OCI-LY7 (cell line): ENCODE measurements around the gene FGF2. TPM values are rescaled to one million over a fixed set of nuclear protein-coding genes. Genes with fewer than 3 reads are reported as not detected.

Experiments
- BruUV-seq: library from RNA; stranded (reverse); fragments of 400-500 nt; replicated peaks from 2 replicates; lab custom pipeline; 2021; lab: Mats Ljungman, UMichigan
- CTCF ChIA-PET: fragments of 300-600 bp; sonication (Branson Sonifier 250); formaldehyde crosslinking; loops from one replicate; lab custom pipeline; 2022; ENCODE audit warnings: antibody characterized with exemption; ENCODE audit not compliant: unreplicated experiment; lab: Charles Lee
- POLR2A ChIA-PET: fragments of 300-600 bp; sonication (Branson Sonifier 250); formaldehyde crosslinking; loops from one replicate; lab custom pipeline; 2022; ENCODE audit warnings: antibody characterized with exemption; lab: Charles Lee
- DNase-seq: peaks from one replicate; pipeline ENCODE4 v3.0.0-alpha.2; 2015; ENCODE audit warnings: low spot score
- H2AFZ ChIP-seq: fragments of 200-600 bp; sonication (generic), shearing (Covaris generic); 2 replicates; pipeline ENCODE4 v1.6.1; 2014; ENCODE audit warnings: mild to moderate bottlenecking, antibody characterized with exemption, low read length, moderate library complexity
- H3K27ac ChIP-seq: fragments of 200-600 bp; sonication (generic); 2 replicates; pipeline ENCODE4 v1.5.1; 2014; ENCODE audit warnings: mixed run types, low read depth, mild to moderate bottlenecking, moderate library complexity, low read length, inconsistent platforms; ENCODE audit not compliant: poor library complexity, severe bottlenecking
- H3K36me3 ChIP-seq: fragments of 200-600 bp; sonication (generic); 2 replicates; pipeline ENCODE4 v1.6.1; 2014; ENCODE audit warnings: mild to moderate bottlenecking, antibody characterized with exemption, low read length, moderate library complexity, mixed read lengths; ENCODE audit not compliant: insufficient read depth
- H3K4me1 ChIP-seq: fragments of 200-600 bp; sonication (generic); 2 replicates; pipeline ENCODE4 v1.5.1; 2014; ENCODE audit warnings: mild to moderate bottlenecking, low read length; ENCODE audit not compliant: insufficient read depth, poor library complexity, severe bottlenecking
- H3K4me2 ChIP-seq: fragments of 200-600 bp; sonication (generic); 2 replicates; pipeline ENCODE4 v1.6.1; 2014; ENCODE audit warnings: mild to moderate bottlenecking, low read length
- H3K4me3 ChIP-seq: fragments of 200-600 bp; sonication (generic); 2 replicates; pipeline ENCODE4 v1.5.1; 2014; ENCODE audit warnings: mild to moderate bottlenecking, low read depth, low read length; ENCODE audit not compliant: poor library complexity, severe bottlenecking
- H3K79me2 ChIP-seq: fragments of 200-600 bp; sonication (generic); 2 replicates; pipeline ENCODE4 v1.6.1; 2016; ENCODE audit warnings: low read depth, mild to moderate bottlenecking, low read length, moderate library complexity, mixed read lengths; ENCODE audit not compliant: insufficient read depth
- H3K9me2 ChIP-seq: fragments of 200-600 bp; sonication (generic); 2 replicates; pipeline ENCODE4 v1.6.1; 2016; ENCODE audit warnings: mild to moderate bottlenecking, low read length, mixed read lengths; ENCODE audit not compliant: insufficient read depth
- H3K9me3 ChIP-seq: fragments of 200-600 bp; sonication (generic); 2 replicates; pipeline ENCODE4 v1.6.1; 2014; ENCODE audit warnings: mild to moderate bottlenecking, mixed run types, low read length, mixed read lengths
- H4K20me1 ChIP-seq: fragments of 200-600 bp; sonication (generic); 2 replicates; pipeline ENCODE4 v1.6.1; 2014; ENCODE audit warnings: mild to moderate bottlenecking, antibody characterized with exemption, low read length, moderate library complexity, mixed read lengths; ENCODE audit not compliant: insufficient read depth
- EZH2phosphoT487 ChIP-seq: fragments of 200-600 bp; sonication (generic); IDR thresholded peaks from 2 replicates; pipeline ENCODE4 v1.6.1; 2018; ENCODE audit warnings: low read depth, borderline replicate concordance, mild to moderate bottlenecking, mixed run types, antibody characterized with exemption, low read length, moderate library complexity, mixed read lengths
- intact Hi-C: fragments of 100-400 bp; cut with micrococcal nuclease; formaldehyde crosslinking; loops from one replicate; pipeline ENCODE4 v1.10.0; 2022; ENCODE audit not compliant: unreplicated experiment
- total RNA-seq, 2 experiments: library from RNA; depleted of rRNA in 1 of 2; stranded (reverse); fragments of >200 nt in 1 of 2; shearing (Covaris generic) in 1 of 2; gene quantifications; 2 replicates each; pipeline ENCODE4 v1.2.3, GENCODE V29; 2014 to 2022
- TF ChIP-seq, protein P1 (sequence below): fragments of 200-600 bp; sonication (generic); conservative IDR thresholded peaks from 2 replicates; pipeline ENCODE4 v1.5.1; 2014; ENCODE audit warnings: mild to moderate bottlenecking, antibody characterized with exemption, low read length, moderate library complexity, mixed read lengths

The FGF2 gene
- total RNA-seq, 2 experiments from 2014 or later, result 0.53 TPM; not detected in 1

- Histone ChIP-seq H3K36me3 (no peaks in the 10 kb centered on the region), H3K27ac (peak within 1 kb of the TSS; percentile 91), H3K79me2 (peaks cover 40% of the 10 kb centered on the region), H3K9me3 (no peaks in the 10 kb centered on the region), H2AFZ (peak within 1 kb of the TSS; percentile 99), H4K20me1 (no peaks in the 10 kb centered on the region), H3K4me2 (peak within 1 kb of the TSS; percentile 88), H3K9me2 (no peaks in the 10 kb centered on the region), H3K4me1 (peaks cover 10% of the 10 kb centered on the region), H3K4me3 (peak within 1 kb of the TSS; percentile 93)
- intact Hi-C loops, result loop anchor here (2.0 to 10.0 kb wide), 4 partner anchors 189 to 1100 kb away; partner anchors contain the start of genes BBS12, BLTP1 and CCNA2
- TF ChIP-seq, protein P1, sequence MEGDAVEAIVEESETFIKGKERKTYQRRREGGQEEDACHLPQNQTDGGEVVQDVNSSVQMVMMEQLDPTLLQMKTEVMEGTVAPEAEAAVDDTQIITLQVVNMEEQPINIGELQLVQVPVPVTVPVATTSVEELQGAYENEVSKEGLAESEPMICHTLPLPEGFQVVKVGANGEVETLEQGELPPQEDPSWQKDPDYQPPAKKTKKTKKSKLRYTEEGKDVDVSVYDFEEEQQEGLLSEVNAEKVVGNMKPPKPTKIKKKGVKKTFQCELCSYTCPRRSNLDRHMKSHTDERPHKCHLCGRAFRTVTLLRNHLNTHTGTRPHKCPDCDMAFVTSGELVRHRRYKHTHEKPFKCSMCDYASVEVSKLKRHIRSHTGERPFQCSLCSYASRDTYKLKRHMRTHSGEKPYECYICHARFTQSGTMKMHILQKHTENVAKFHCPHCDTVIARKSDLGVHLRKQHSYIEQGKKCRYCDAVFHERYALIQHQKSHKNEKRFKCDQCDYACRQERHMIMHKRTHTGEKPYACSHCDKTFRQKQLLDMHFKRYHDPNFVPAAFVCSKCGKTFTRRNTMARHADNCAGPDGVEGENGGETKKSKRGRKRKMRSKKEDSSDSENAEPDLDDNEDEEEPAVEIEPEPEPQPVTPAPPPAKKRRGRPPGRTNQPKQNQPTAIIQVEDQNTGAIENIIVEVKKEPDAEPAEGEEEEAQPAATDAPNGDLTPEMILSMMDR, result no peak
- no peak for TF ChIP-seq EZH2phosphoT487
- BruUV-seq, result no TSS peak
- ChIA-PET POLR2A (interaction anchor here (0.6 to 2.8 kb wide), 11 partner anchors 9 to 820 kb away, joined by 3 to 20 read pairs (median 4); partner anchors contain the start of gene BBS12), CTCF (interaction anchor here (0.6 to 1.1 kb wide), 2 partner anchors 9 to 11 kb away, joined by 3 read pairs; no protein-coding TSS in a partner anchor)
- DNase-seq, result peak; percentile 79
Observed at GRCh38 chr4:122921971-122922876, 95.6 kb downstream of the FGF2 start, which contains the start of gene NUDT6. TSS of gene NUDT6 (minus strand) at chr4:122922597. CDS start at chr4:122922572, 25 bp downstream.

DNA sequence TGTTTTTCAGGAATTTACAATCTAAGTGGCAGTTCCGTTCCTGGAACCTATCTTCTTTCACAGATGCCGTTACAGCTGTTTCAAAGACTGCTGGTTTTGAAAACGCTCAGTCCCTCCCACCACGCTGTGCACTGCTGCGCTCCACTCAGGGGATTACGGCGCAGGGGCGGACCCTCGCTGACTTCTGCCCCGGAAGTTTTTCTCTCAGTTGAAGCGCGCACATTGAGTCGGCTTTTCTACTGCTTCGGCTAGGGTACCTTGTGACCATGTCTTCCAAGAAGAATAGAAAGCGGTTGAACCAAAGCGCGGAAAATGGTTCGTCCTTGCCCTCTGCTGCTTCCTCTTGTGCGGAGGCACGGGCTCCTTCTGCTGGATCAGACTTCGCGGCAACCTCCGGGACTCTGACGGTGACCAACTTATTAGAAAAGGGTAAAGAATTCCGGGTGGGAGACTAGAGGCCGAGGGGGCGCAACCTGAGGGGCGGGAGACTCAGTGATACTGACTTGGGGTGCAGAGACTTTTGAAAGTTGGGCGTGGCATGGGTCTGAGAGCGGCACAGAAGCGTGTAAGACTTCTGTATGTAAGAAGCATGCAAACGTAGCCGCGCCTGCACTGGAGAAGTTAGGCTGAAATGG is 96.4 kb downstream of the FGF2 start:
- intact Hi-C loops, result loop anchor here (2.0 to 10.0 kb wide), 4 partner anchors 190 to 1101 kb away; partner anchors contain the start of genes BBS12, BLTP1 and CCNA2
- BruUV-seq, result no TSS peak
- Histone ChIP-seq H3K9me2 (no peaks in the 10 kb centered on the region), H3K4me2 (peak overlapping the region; percentile 88), H2AFZ (peak overlapping the region; percentile 99), H3K9me3 (no peaks in the 10 kb centered on the region), H3K27ac (peak overlapping the region; percentile 91), H3K4me3 (peak overlapping the region; percentile 93), H3K36me3 (peaks cover 2% of the 10 kb centered on the region; the same call in 1 of the 2 replicates), H3K79me2 (peaks cover 40% of the 10 kb centered on the region), H3K4me1 (peaks cover 10% of the 10 kb centered on the region), H4K20me1 (no peaks in the 10 kb centered on the region)
- ChIA-PET CTCF (interaction anchor here (1.1 to 1.5 kb wide), 3 partner anchors 8 to 191 kb away, joined by 3 to 4 read pairs (median 3); partner anchors contain the start of gene BBS12), POLR2A (interaction anchor here (0.6 to 2.8 kb wide), 5 partner anchors 10 to 308 kb away, joined by 3 to 20 read pairs (median 3); partner anchors contain the start of gene BBS12)
- DNase-seq, result peak; percentile 93
- TF ChIP-seq, protein P1, result 0 out of 2 replicates have a peak, but pooled peaks have one; percentile 9
- no peak for TF ChIP-seq EZH2phosphoT487
